ENCODE results near the gene SNX2.

The SNX2 gene

DNA sequence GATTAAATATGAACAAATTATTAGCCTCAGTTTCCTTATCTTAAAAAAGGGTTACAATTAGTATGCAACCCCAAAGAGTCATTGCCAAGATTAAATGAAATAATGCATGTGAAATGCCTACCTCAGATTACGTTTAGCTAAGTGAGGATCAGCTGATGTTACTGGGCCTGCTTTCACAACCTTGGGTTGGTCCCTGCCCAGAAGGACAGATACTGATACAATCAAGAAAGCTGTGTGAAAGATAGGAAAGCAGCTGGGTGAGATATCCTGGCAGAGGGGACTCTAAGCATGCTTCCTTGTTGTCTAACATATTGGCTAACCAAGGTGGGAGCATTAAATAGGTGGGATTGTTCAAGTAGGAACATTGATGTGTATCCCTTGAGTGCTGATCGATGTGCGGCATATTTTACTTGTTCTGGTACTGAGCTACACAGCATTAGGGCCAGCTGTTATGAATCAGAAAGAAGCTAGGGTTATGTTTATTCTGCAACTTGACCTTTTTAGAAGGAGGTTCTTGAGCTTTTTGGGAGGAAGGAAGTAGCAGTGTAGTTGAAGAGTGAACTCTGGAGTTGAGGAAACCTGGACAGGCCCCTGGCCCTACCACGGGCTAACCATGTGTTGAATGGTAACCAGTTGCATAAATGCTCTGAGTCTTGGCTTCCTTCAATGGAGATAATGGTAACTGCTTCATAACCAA lies 99.4 kb downstream of the SNX2 start:
- Mint-ChIP-seq H3K4me3 (no peak overlapping the region), H3K27me3 (peaks cover 4% of the 10 kb centered on the region), H3K9me3 (no peaks in the 10 kb centered on the region), H3K27ac (no peak overlapping the region), H3K36me3 (ENCODE audit: low read depth) (no peaks in the 10 kb centered on the region), H3K4me1 (ENCODE audit: low read depth) (peaks cover 8% of the 10 kb centered on the region)

DNA sequence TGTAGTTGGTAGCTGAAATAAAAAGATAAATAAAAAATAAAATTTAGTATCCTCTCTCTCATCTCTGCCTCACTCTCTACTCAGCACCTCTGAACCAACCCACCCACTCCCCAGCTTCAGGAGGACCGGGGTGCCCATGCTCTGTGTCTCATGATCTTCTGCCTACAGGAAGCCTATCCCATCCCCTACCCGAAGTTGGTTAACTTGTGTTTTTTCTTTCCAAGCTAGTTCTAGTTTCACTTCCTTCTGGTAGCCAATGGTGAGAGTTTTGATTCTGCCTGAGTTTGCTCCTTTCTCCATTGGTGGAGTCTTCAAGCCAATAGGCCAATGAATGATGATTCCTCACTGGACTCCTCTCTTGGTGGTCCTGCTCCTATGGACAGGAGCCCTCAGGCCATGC lies 102.6 kb downstream of the SNX2 start:
- Mint-ChIP-seq H3K9me3 (no peaks in the 10 kb centered on the region), H3K27ac (no peak overlapping the region), H3K27me3 (peaks cover 4% of the 10 kb centered on the region), H3K4me3 (no peak overlapping the region), H3K36me3 (ENCODE audit: low read depth) (no peaks in the 10 kb centered on the region), H3K4me1 (ENCODE audit: low read depth) (peaks cover 8% of the 10 kb centered on the region)

- Mint-ChIP-seq H3K27me3 (peaks cover 4% of the 10 kb centered on the region), H3K9me3 (no peaks in the 10 kb centered on the region), H3K36me3 (ENCODE audit: low read depth) (no peaks in the 10 kb centered on the region), H3K4me3 (no peak overlapping the region), H3K27ac (no peak overlapping the region), H3K4me1 (ENCODE audit: low read depth) (peaks cover 8% of the 10 kb centered on the region)
These were observed 104.2 kb downstream of the SNX2 start for GRCh38 chr5:122879076-122879475.

All from stimulated activated naive CD8-positive, alpha-beta T cell treated with anti-CD3 and anti-CD28 coated beads, Interleukin-15, Interleukin-2, amounts not matched to agents 100 ng/mL and 50 ng/mL, for 24 hours (primary cell).